ENCODE data around the gene CLPX. TPM values are rescaled to one million over a fixed set of nuclear protein-coding genes. Genes with fewer than 3 reads are reported as not detected.
"Not testable (repeated sequence)": the region's sequence is repeated elsewhere in the genome, so short reads cannot be mapped to it uniquely, and the experiment has no call there.

Gene CLPX
- total RNA-seq: 10 to 100 TPM; 12.0 to 72.2 (median 57.4) TPM

DNA sequence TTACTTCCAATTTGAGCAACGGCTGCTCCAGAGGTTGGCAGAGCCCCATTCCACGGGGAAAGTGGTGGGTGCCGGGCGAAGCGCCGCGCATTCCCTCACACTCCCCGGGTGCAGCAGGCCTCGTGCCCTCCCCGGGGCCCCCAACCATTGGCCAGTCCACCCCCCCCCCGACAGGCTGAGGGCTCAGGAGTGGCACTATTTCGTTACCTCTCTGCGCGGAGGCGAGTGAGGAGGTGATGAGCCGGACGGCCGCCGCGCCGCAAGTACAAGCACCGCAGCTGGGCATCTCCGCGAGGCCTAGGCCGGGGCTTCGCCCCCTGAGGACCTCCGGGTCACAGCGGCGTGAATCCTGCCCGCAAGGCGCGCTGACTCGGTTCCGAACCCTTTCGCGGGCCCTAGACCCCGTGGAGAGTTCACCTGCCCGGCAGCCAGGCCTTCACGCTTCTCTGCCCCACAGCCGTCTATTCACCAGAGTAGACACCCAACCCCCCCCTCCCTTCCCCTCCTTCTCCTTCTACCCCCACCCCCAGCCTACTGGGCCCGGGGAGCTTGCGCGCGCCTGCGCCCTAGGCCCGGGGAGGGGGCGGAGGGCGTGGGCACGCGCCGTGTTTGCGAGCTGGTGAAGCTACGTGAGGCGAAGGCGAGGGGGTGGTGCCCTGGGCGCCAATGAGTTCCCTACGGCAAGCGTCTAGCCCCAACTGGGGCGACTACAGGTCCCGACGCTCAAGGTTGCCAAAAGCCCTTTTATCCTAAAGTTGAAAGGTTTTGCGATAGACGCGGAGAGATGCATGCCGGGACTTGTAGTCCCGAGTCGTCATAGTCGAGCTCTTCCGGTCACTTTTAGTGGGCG is at the start of gene CLPX:
TSS of gene CLPX (minus strand) at position 475 of the 850 bp plus-strand sequence. CDS start at position 286, 189 bp downstream.
- in situ Hi-C loops (cut with MboI; ENCODE audit: low pct_ligation_motif_present in 1 of 4, low pct_unique_long_range_greater_than_20kb in 1 of 4, low sequenced_read_pairs in 3 of 4): loop anchor here in 3 of 4 donors (10.0 kb wide), 2 partner anchors 90 to 110 kb away; partner anchors contain the start of gene RNU5A-1 (in 1 of the 3)
- intact Hi-C loops (cut with DNase I; ENCODE audit: low total_unique reads): no loop called here
- Histone ChIP-seq H3K27ac (peak within 1 kb of the TSS; percentile 95 to 98 (median 96)), H3K4me3 (peak within 1 kb of the TSS; percentile 70 to 97 (median 86)), H3K36me3 (no peaks in the 10 kb centered on the region), H3K4me1 (peaks cover 9 to 40% (median 24%) of the 10 kb centered on the region in 4 donors), H3K27me3 (no peaks in the 10 kb centered on the region), H3K9me3 (no peaks in the 10 kb centered on the region)
- DNase-seq: peak; percentile 93
- TF ChIP-seq POLR2AphosphoS5 (IDR thresholded peaks at IDR 0.05) (peak; percentile 61 to 81 (median 72)), EP300 (IDR thresholded peaks at IDR 0.05; ENCODE audit: low read depth) (no peak), POLR2A (IDR thresholded peaks at IDR 0.05) (peak; percentile 80)
- 1% methylated on average over 59 of the region's 70 CpGs; no CpG with 5 or more reads in 1 of the 2 donors for WGBS, 2 donors (ENCODE audit: low coverage in 1 of 2)

DNA sequence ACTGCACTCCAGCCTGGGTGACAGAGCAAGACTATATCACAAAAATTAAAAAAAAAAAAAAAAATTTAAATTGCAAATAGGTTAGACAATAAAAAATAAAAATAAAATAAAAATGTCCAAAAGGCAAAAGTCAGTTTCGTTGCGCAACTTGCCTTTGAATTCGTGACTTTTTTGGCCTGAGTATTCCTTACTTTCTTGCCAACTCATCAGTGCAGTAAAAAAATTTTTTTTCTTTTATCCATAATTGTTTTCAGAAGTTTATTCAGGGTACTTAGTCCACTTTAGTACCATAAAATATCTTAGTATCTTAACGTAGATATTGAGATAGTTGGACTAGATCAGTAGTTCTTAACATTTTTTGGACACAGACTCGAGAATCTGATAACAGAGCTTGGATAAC is 48.6 kb upstream of the CLPX start:
- WGBS, 2 donors (ENCODE audit: low coverage in 1 of 2): 76 to 90% methylated on average over 5 of the region's 5 CpGs
- intact Hi-C loops (cut with DNase I; ENCODE audit: low total_unique reads) (no loop called here), in situ Hi-C loops (cut with MboI; ENCODE audit: low pct_ligation_motif_present in 1 of 4, low pct_unique_long_range_greater_than_20kb in 1 of 4, low sequenced_read_pairs in 3 of 4) (no loop called here)
- DNase-seq: no peak
- no peaks in the 10 kb centered on the region for H3K9me3 ChIP-seq
- H3K27ac ChIP-seq: no peak overlapping the region
- no peaks in the 10 kb centered on the region for H3K27me3 ChIP-seq
- TF ChIP-seq EP300 (IDR thresholded peaks at IDR 0.05; ENCODE audit: low read depth): no peak
- TF ChIP-seq POLR2AphosphoS5 (IDR thresholded peaks at IDR 0.05): no peak
- TF ChIP-seq, protein P1, sequence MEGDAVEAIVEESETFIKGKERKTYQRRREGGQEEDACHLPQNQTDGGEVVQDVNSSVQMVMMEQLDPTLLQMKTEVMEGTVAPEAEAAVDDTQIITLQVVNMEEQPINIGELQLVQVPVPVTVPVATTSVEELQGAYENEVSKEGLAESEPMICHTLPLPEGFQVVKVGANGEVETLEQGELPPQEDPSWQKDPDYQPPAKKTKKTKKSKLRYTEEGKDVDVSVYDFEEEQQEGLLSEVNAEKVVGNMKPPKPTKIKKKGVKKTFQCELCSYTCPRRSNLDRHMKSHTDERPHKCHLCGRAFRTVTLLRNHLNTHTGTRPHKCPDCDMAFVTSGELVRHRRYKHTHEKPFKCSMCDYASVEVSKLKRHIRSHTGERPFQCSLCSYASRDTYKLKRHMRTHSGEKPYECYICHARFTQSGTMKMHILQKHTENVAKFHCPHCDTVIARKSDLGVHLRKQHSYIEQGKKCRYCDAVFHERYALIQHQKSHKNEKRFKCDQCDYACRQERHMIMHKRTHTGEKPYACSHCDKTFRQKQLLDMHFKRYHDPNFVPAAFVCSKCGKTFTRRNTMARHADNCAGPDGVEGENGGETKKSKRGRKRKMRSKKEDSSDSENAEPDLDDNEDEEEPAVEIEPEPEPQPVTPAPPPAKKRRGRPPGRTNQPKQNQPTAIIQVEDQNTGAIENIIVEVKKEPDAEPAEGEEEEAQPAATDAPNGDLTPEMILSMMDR (IDR thresholded peaks at IDR 0.05): no peak
- TF ChIP-seq POLR2A (IDR thresholded peaks at IDR 0.05): no peak
- no peak overlapping the region for H3K4me3 ChIP-seq
- H3K4me1 ChIP-seq: no peaks in the 10 kb centered on the region
- H3K36me3 ChIP-seq: no peaks in the 10 kb centered on the region

DNA sequence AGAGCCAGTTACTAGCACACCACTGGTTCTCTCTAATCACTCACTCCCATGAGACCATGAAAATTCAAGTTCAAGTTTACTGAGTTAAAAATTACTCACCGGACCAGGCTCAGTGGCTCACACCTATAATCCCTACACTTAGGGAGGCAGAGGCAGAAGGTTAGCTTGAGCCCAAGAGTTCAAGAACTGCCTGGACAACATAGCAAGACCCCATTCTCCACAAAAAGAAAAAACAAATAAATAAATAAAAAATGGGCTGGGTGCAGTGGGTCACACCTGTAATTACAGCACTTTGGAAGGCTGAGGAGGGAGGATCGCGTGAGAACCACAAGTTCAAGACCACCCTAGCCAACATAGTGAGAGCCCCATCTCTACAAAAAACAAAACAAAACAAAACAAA is 47.4 kb upstream of the CLPX start:
- H3K9me3 ChIP-seq: no peaks in the 10 kb centered on the region
- no peak overlapping the region for H3K4me3 ChIP-seq
- TF ChIP-seq, protein P1 (IDR thresholded peaks at IDR 0.05): no peak
- TF ChIP-seq POLR2AphosphoS5 (IDR thresholded peaks at IDR 0.05) (no peak), POLR2A (IDR thresholded peaks at IDR 0.05) (no peak), EP300 (IDR thresholded peaks at IDR 0.05; ENCODE audit: low read depth) (no peak)
- intact Hi-C loops (cut with DNase I; ENCODE audit: low total_unique reads) (no loop called here), in situ Hi-C loops (cut with MboI; ENCODE audit: low pct_ligation_motif_present in 1 of 4, low pct_unique_long_range_greater_than_20kb in 1 of 4, low sequenced_read_pairs in 3 of 4) (no loop called here)
- H3K4me1 ChIP-seq: no peaks in the 10 kb centered on the region
- WGBS, 2 donors (ENCODE audit: low coverage in 1 of 2): 94 to 100% methylated on average over 2 to 3 of the region's 3 CpGs
- H3K27ac ChIP-seq: no peak overlapping the region
- no peaks in the 10 kb centered on the region for H3K27me3 ChIP-seq
- no peaks in the 10 kb centered on the region for H3K36me3 ChIP-seq
- DNase-seq: no peak

DNA sequence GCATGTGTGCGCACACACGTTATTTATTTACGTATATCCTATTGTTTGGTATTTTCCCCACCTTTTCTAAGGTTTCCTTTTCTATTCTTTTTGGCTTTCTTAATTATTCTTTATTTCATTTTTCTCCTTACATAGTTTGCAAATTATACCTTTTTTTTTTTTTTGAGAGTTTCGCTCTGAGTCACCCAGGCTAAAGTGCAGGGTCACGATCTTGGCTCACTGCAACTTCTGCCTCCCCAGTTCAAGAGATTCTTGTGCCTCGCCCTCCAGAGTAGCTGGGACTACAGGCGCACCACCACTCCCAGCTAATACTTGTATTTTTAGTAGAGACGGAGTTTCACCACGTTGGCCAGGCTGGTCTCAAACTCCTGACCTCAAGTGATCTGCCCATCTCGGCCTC is 46.2 kb upstream of the CLPX start:
- no peak for DNase-seq
- H3K9me3 ChIP-seq: no peaks in the 10 kb centered on the region
- H3K4me3 ChIP-seq: no peak overlapping the region
- WGBS, 2 donors (ENCODE audit: low coverage in 1 of 2): 85 to 96% methylated on average over 5 to 10 of the region's 10 CpGs
- H3K27me3 ChIP-seq: no peaks in the 10 kb centered on the region
- H3K27ac ChIP-seq: no peak overlapping the region
- intact Hi-C loops (cut with DNase I; ENCODE audit: low total_unique reads) (no loop called here), in situ Hi-C loops (cut with MboI; ENCODE audit: low pct_ligation_motif_present in 1 of 4, low pct_unique_long_range_greater_than_20kb in 1 of 4, low sequenced_read_pairs in 3 of 4) (no loop called here)
- TF ChIP-seq, protein P1 (IDR thresholded peaks at IDR 0.05): no peak
- TF ChIP-seq POLR2AphosphoS5 (IDR thresholded peaks at IDR 0.05) (no peak), POLR2A (IDR thresholded peaks at IDR 0.05) (no peak), EP300 (IDR thresholded peaks at IDR 0.05; ENCODE audit: low read depth) (no peak)
- no peaks in the 10 kb centered on the region for H3K4me1 ChIP-seq
- H3K36me3 ChIP-seq: no peaks in the 10 kb centered on the region

DNA sequence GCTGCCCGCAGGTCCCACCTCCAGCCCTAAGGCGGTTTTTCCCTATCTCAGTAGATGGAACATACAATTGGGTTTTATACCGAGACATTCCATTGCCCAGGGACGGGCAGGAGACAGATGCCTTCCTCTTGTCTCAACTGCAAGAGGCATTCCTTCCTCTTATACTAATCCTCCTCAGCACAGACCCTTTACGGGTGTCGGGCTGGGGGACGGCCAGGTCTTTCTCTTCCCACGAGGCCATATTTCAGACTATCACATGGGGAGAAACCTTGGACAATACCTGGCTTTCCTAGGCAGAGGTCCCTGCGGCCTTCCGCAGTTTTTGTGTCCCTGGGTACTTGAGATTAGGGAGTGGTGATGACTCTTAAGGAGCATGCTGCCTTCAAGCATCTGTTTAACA is 41.8 kb upstream of the CLPX start:
- H3K36me3 ChIP-seq; intact Hi-C loops (cut with DNase I; ENCODE audit: low total_unique reads): not testable (repeated sequence)
- WGBS, 2 donors (ENCODE audit: low coverage in 1 of 2): 75% methylated on average over 8 of the region's 10 CpGs; no CpG with 5 or more reads in 1 of the 2 donors

More for the DNA sequence above, 41.8 kb upstream of the CLPX start:
- DNase-seq; H3K27ac ChIP-seq; H3K9me3 ChIP-seq; in situ Hi-C loops (cut with MboI; ENCODE audit: low pct_ligation_motif_present in 1 of 4, low pct_unique_long_range_greater_than_20kb in 1 of 4, low sequenced_read_pairs in 3 of 4); H3K4me1 ChIP-seq; H3K27me3 ChIP-seq; H3K4me3 ChIP-seq: not testable (repeated sequence)

Measured in transverse colon (tissue), 4 donors.